ENCODE data around the gene SSC5D. TPM values are rescaled to one million over a fixed set of nuclear protein-coding genes. Genes with fewer than 3 reads are reported as not detected.

SSC5D gene
- total and polyA plus RNA-seq, 4 donors = 0.08 to 1.0 (median 0.51) TPM

GRCh38 chr19:55549500-55550320 is 61.5 kb downstream of the SSC5D start:
- peaks cover 0 to 6% (median 3%) of the 10 kb centered on the region in 4 donors for H3K27me3 ChIP-seq (ENCODE audit: control insufficient read depth in 4 of 4, insufficient read depth in 4 of 4, low read length in 3 of 4)
- H3K4me3 ChIP-seq (ENCODE audit: low read depth in 1 of 3, low read length in 3 of 3) = no peak overlapping the region
- 21% methylated on average over 36 of the region's 36 CpGs for WGBS
- H3K36me3 ChIP-seq (ENCODE audit: control insufficient read depth in 4 of 4, insufficient read depth in 3 of 4, low read depth in 1 of 4, low read length in 3 of 4) = no peaks in the 10 kb centered on the region
- no peak for DNase-seq (ENCODE audit: low spot score)
- peak overlapping the region in 1 of 2 donors; percentile 54 for H3K27ac ChIP-seq (ENCODE audit: low read depth in 1 of 2, low read length in 2 of 2)
- peak overlapping the region in 1 of 2 donors; percentile 59 for H3K9ac ChIP-seq (ENCODE audit: low read depth in 1 of 2, low read length in 2 of 2)
- no peak for TF ChIP-seq CTCF (IDR thresholded peaks at IDR 0.05; ENCODE audit: low read depth, low read length, missing input control)
- TF ChIP-seq YY1 (IDR thresholded peaks at IDR 0.05) = no peak
- TF ChIP-seq ATF3 (IDR thresholded peaks at IDR 0.05) = no peak
- TF ChIP-seq RAD21 (IDR thresholded peaks at IDR 0.05) = no peak
- no peak for TF ChIP-seq EGR1 (IDR thresholded peaks at IDR 0.05; ENCODE audit: low read depth in 2 of 2)
- TF ChIP-seq MAX (IDR thresholded peaks at IDR 0.05) = no peak
- H3K9me3 ChIP-seq (ENCODE audit: control insufficient read depth in 4 of 4, low read length in 3 of 4) = no peaks in the 10 kb centered on the region
- peaks cover 0 to 2% (median 0%) of the 10 kb centered on the region in 4 donors for H3K4me1 ChIP-seq (ENCODE audit: control insufficient read depth in 4 of 4, insufficient read depth in 4 of 4, low read length in 3 of 4)

GRCh38 chr19:55550321-55550650 is 62.0 kb downstream of the SSC5D start:
- Histone ChIP-seq H3K9ac (ENCODE audit: low read depth in 1 of 2, low read length in 2 of 2) (no peak overlapping the region), H3K4me1 (ENCODE audit: control insufficient read depth in 4 of 4, insufficient read depth in 4 of 4, low read length in 3 of 4) (peaks cover 0 to 2% (median 0%) of the 10 kb centered on the region in 4 donors), H3K27ac (ENCODE audit: low read depth in 1 of 2, low read length in 2 of 2) (no peak overlapping the region), H3K9me3 (ENCODE audit: control insufficient read depth in 4 of 4, low read length in 3 of 4) (no peaks in the 10 kb centered on the region), H3K4me3 (ENCODE audit: low read depth in 1 of 3, low read length in 3 of 3) (no peak overlapping the region), H3K27me3 (ENCODE audit: control insufficient read depth in 4 of 4, insufficient read depth in 4 of 4, low read length in 3 of 4) (peaks cover 0 to 5% (median 2%) of the 10 kb centered on the region in 4 donors), H3K36me3 (ENCODE audit: control insufficient read depth in 4 of 4, insufficient read depth in 3 of 4, low read depth in 1 of 4, low read length in 3 of 4) (no peaks in the 10 kb centered on the region)
- TF ChIP-seq ATF3 (IDR thresholded peaks at IDR 0.05) = no peak
- TF ChIP-seq ZBTB33 (IDR thresholded peaks at IDR 0.05) = no peak
- TF ChIP-seq JUND (IDR thresholded peaks at IDR 0.05) = no peak
- TF ChIP-seq SP1 (IDR thresholded peaks at IDR 0.05) = no peak
- TF ChIP-seq TAF1 (conservative IDR thresholded peaks at IDR 0.05) = no peak
- no peak for TF ChIP-seq RAD21 (IDR thresholded peaks at IDR 0.05)
- no peak for TF ChIP-seq FOXA1 (IDR thresholded peaks at IDR 0.05)
- no peak for DNase-seq (ENCODE audit: low spot score)
- 46% methylated on average over 7 of the region's 7 CpGs for WGBS

GRCh38 chr19:55552206-55552605 is 64.0 kb downstream of the SSC5D start:
- WGBS = 73% methylated on average over 5 of the region's 5 CpGs
- no peaks in the 10 kb centered on the region for H3K4me1 ChIP-seq (ENCODE audit: control insufficient read depth in 4 of 4, insufficient read depth in 4 of 4, low read length in 3 of 4)
- H3K4me3 ChIP-seq (ENCODE audit: low read depth in 1 of 3, low read length in 3 of 3) = no peak overlapping the region
- H3K9ac ChIP-seq (ENCODE audit: low read depth in 1 of 2, low read length in 2 of 2) = no peak overlapping the region
- DNase-seq (ENCODE audit: low spot score) = no peak
- no peaks in the 10 kb centered on the region for H3K36me3 ChIP-seq (ENCODE audit: control insufficient read depth in 4 of 4, insufficient read depth in 3 of 4, low read depth in 1 of 4, low read length in 3 of 4)
- H3K27ac ChIP-seq (ENCODE audit: low read depth in 1 of 2, low read length in 2 of 2) = no peak overlapping the region
- H3K9me3 ChIP-seq (ENCODE audit: control insufficient read depth in 4 of 4, low read length in 3 of 4) = no peaks in the 10 kb centered on the region
- peaks cover 0 to 5% (median 2%) of the 10 kb centered on the region in 4 donors for H3K27me3 ChIP-seq (ENCODE audit: control insufficient read depth in 4 of 4, insufficient read depth in 4 of 4, low read length in 3 of 4)
- TF ChIP-seq EGR1 (IDR thresholded peaks at IDR 0.05; ENCODE audit: low read depth in 2 of 2) = no peak
- no peak for TF ChIP-seq ZBTB33 (IDR thresholded peaks at IDR 0.05)
- no peak for TF ChIP-seq RAD21 (IDR thresholded peaks at IDR 0.05)
- no peak for TF ChIP-seq GABPA (IDR thresholded peaks at IDR 0.05 in 1 of 2, conservative IDR thresholded peaks at IDR 0.05 in 1 of 2)
- no peak for TF ChIP-seq SP1 (IDR thresholded peaks at IDR 0.05)
- TF ChIP-seq FOXA2 (IDR thresholded peaks at IDR 0.05) = no peak
- no peak for TF ChIP-seq ATF3 (IDR thresholded peaks at IDR 0.05)
- no peak for TF ChIP-seq HNF4A (conservative IDR thresholded peaks at IDR 0.05)
- TF ChIP-seq YY1 (IDR thresholded peaks at IDR 0.05) = no peak
- TF ChIP-seq REST (IDR thresholded peaks at IDR 0.05) = no peak

All from liver (tissue), 9 donors.